Activated CD8-positive, alpha-beta memory T cell treated with anti-CD3 and anti-CD28 coated beads, Interleukin-2, amount 50 U/mL, for 48 hours (primary cell): ENCODE data around the gene SACS.
"Not testable (repeated sequence)": the region's sequence is repeated elsewhere in the genome, so short reads cannot be mapped to it uniquely, and the experiment has no call there.

ENCODE experiments used
- DNase-seq: peaks from one replicate; pipeline ENCODE4 v3.0.0-alpha.2; 2020

The SACS gene

DNA sequence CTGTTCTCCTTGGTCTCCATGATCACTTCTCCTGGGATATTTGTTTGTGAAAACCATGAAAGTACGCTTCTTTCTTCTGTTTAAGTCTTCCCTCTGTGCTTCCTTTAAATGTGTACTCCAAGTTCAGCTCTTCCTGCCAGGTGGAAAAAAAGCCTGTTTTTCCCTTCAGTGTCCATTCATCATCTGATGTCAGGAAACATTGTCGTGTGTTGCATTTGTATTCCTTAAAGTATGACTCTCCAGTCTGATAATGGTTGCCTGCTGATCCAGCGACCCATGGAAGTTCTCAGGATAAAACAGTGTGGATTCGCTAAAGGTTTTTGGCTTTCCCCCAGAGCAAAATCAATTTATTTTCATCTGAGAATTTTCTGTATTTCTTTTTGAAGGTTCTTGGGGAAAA is 22.3 kb downstream of the SACS start:
- no peak for DNase-seq

DNA sequence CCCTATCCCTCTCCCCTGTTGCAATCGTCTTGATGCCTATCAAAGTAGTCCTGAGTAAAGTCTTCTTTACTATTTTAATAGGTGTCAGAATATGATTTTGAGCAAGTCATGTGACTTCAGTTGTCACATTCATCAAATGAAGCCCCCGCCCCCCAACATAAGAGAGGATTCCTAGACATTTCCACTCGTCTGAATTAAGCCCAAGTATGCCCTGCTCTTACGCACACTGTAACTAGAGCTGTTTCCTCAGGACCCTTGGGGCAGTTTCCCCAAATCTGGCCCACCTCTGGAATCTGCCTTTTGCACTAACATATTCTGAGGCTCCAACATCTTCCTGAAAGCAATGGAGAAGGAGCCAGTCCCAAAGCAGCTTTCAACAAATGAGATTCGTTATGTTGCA is 25.5 kb downstream of the SACS start:
- DNase-seq = no peak

DNA sequence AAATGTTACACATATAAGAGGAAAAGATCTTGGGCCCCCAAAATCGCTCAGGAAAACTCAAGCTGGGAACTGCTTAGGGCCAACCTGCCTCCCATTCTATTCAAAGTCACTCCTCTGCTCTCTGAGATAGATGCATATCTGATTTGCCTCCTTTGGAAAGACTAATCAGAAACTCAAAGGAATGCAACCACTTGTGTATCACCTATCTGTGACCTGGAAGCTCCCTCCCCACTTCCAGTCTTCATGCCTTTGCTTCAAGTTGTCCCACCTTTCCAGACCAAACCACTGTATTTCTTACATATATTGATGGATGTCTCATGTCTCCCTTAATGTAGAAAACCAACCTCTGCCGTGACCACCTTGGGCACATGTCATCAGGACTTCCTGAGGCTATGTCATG is 32.3 kb downstream of the SACS start:
- DNase-seq = not testable (repeated sequence)

DNA sequence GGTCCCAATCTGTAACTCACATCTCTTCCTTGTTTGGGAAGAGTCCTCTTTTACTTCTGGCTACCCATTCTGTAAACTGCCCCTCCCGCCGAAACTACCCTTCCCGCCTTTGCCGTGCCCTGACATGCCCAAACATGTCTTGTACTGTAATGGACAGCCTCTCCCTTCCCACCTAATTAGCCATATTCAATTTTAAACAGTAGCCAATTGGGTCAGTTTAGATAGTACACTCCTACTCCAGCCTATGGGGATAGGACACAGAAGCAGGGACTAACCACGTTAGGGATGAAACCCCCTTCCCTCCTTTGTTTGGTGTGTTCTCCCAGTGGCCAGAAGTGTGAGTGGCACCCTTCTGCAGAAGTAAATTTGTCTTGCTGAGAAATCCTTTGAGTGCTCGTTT is 34.2 kb downstream of the SACS start:
- DNase-seq = no peak

DNA sequence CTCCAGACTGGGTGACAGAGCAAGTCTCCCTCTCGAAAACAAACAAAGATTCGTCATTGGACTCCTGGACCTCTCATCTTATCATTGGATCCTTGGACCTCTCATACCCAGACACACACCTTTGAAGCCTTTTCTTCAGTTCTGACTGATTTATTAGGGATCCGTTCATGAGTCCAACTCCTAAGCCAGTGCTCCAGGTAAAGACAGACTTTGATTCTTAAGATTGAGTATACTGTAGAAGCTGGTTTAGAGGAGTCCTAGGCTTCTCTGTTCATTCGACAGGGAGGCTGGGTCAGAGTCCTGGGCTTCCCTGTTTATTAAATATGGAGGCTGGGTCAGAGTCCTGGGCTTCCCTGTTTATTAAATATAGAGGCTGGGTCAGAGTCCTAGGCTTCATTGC is 38.7 kb downstream of the SACS start:
- no peak for DNase-seq

DNA sequence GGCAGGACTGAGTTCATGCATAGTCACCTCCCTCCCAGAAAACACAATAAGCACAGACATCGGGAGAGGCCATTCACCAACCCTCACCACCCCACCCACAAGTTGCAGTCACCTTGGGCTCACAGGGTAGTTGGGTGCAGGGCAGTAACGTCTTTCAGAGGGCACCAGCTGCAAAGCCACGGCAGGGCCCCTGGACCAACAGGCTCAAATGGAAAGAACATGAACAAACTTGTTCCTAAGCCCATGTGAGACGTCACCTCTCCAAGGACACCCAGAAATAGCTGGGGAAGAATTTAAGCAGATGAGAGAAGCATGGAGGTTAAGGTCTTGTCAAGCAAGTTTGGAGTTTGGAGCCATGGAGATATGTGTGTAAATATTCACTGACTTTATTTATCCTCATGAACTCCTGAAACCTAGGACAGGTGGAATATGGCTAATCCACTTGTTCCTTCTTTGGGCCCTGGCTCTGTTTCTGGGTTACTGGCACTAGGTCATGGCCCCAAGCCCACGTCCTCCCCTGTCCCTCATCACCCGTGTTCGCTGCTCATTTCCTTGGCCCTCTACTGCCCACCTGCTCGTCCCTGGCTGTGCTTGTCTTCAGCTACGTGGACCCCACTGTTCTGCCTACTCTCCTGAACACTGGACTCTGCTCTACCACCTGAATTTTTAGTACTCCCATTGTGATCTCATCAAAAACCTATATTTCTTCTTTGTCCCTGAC is 40.4 kb downstream of the SACS start:
- DNase-seq = no peak

DNA sequence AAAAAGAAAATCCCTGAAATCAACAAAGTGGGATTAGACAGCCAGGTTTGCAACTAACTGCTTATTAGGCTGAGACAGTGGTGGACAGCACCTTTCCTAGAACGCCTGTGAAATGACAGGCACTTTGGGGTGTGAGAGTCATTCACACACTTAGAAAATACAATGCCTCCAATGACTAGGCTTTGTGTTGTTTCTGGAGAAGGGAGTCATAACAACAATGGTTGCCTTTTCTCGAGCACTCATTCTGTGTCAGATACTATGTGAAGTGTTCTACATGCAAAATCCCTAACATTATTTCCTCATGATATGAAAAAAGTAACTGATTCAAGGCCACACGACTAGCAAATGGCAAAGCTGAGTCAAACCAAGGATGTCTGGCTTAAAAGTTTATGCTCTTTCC is 41.2 kb downstream of the SACS start:
- DNase-seq = no peak

DNA sequence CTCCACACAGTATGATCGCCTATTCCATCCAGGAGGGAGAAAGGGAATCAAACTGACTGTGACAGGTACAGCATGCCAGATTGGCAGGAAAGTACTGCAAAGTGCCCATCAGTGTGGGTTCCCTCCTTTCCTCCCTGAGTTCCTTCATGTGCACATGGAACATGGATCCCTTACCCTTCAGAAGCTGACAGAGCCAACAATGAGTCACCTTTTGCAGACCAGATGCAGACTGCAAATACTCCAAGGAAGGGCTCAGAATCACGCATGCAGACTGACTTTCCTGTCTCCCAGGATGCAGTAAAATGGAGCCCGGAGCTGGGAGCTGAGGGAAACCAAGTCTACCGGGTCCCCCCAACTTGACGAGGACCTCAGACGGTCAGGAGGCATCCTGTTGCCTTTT is 41.8 kb downstream of the SACS start:
- no peak for DNase-seq

DNA sequence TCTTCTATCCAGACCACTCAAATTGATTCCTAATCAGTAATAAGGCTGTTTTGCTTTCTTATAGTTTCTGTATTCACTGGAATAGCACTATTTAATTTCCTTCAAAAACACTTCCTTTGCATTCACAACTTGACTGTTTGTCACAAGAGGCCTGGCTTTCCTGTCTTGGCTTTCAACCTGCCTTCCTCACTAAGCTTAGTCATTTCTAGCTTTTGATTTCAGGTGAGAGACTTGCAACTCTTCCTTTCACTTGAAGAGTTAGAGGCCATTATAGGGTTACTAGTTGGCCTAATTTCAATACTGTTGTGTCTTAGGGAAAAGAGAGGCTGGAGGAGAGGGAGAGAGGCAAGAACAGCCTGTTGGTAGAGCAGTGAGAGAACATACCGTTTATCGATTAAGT is 47.0 kb downstream of the SACS start:
- DNase-seq = no peak

DNA sequence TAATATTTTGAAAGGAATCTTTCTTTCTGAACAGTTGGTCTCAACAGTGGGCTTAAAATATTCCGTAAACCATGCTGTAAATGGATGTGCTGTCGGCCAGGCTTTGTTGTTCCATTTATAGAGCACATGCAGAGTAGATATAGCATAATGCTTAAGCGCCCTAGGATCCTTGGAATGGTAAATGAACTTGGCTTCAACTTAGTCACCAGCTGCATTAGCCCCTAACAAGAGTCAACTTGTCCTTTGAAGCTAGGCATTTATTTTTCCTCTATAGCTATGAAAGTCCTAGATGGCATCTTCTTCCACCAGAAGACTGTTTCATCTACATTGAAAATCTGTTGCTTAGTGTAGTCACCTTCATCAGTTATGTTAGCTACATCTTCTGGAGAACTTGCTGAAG is 47.6 kb downstream of the SACS start:
- no peak for DNase-seq

DNA sequence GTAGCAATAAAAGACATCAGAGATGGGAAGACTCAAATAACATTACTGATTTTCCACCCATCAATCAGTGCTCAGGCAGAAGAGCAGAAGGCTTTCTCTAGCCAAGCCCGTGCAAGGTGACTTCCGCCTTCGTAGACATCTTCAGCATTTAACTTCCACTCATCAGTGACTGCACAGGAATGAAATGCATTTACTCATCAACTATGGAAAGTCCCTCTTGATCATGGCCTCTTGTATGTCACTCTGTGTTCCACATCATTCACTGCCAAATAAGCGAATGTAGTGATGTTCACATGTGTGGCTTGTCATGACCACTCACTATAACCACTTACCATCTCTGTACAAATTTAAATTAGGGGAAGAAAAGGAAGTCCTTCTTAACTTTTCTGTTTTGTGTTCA is 49.4 kb downstream of the SACS start:
- no peak for DNase-seq

DNA sequence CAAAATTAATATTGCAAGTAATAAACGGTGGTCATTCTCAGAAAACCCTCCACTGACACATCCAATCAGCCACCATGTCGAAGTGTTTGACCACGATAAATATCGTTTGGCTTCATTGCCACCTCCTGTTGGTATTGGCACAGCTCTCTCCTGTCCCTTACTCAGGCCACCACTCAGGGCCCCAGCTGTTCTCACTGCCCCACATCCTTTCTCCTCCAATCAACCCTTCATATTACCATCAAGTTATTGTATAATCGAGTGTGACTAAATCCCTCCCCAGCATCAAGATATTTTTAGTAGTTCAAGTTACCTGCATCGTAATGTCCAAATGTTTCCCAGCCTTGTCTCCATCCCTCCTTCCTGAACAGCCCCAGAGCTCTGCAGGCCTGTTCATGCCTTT is 50.4 kb downstream of the SACS start:
- no peak for DNase-seq

DNA sequence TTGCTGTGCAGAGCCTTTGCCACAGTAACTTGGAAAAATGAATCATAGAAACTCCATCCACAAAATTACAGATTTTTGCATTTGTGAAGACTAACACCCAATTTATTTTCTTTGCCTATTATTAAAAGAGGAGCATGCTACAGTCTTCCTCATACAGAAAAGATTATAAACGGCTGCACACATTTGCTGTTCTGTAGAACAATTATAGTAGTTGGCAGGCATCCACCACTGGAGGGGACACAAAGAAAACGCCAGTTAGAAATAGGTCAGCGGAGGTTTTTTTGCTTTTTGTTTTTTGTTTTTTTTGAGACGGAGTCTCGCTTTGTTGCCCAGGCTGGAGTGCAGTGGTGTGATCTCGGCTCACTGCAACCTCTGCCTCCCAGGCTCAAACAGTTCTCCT is 51.6 kb downstream of the SACS start:
- DNase-seq = no peak

DNA sequence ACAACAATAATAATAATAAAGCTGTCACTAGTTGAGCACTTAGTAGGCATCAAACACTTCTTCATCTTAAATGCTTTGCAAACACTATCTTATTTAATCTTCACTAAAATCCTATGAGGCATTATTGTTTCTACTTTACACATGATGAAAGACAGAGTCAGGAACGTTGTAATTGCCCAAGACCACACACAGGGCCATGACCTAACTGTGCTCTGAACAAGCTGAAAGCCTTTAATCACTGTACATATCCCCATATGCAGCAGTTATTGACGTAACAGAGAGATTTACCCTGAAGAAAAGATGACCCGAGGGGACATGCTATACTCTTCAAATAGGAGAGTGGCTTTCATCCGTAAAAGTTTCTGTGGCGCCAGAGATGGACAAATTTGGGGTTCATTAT is 53.0 kb downstream of the SACS start:
- DNase-seq = no peak

DNA sequence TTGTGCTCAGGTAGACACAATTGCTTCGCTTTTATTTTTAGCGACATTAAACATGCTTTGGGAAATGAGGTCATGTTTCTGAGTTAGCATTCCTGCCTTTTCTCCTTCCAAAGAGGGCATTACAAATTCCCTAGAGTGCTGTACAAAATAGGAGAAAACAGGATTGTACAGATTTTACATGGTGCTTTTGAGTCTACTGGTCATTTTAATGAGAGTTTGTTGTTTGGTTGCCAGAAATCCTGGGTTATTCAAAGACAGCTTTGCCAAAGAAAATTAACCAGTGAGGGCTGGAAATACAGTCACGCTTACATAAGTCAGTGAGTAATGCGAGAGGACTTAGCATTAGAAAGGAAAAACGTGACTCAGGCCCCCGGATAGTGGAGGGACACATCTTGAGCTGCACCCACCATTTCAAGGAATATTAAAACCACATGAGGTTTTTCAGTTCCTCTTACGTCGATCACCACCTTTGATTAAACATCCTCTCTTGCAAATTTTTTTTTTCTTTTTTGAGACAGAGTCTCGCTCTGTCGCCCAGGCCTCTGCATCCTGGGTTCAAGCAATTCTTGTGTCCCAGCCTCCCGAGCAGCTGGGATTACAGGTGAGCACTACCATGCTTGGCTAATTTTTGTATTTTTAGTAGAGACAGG is 55.4 kb downstream of the SACS start:
- no peak for DNase-seq

DNA sequence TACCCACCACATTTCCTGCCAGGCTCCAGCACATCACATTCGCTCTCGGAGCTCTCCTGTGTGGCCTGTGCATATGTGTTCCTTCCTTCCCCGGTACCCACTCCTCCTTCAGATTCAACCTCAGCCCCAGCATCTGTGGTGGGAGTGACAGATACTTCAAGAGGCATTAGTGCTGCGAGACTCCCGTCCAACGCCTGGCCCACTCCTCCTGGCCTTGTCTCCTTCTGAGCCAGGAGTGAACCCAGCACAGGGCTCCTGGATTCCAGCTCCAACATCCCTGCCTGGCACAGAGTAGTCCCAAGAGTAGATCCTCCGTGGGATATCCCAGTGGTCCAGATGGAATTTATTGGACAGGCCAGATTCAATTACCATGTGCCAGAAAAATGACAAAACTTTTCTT is 55.9 kb downstream of the SACS start:
- no peak for DNase-seq

DNA sequence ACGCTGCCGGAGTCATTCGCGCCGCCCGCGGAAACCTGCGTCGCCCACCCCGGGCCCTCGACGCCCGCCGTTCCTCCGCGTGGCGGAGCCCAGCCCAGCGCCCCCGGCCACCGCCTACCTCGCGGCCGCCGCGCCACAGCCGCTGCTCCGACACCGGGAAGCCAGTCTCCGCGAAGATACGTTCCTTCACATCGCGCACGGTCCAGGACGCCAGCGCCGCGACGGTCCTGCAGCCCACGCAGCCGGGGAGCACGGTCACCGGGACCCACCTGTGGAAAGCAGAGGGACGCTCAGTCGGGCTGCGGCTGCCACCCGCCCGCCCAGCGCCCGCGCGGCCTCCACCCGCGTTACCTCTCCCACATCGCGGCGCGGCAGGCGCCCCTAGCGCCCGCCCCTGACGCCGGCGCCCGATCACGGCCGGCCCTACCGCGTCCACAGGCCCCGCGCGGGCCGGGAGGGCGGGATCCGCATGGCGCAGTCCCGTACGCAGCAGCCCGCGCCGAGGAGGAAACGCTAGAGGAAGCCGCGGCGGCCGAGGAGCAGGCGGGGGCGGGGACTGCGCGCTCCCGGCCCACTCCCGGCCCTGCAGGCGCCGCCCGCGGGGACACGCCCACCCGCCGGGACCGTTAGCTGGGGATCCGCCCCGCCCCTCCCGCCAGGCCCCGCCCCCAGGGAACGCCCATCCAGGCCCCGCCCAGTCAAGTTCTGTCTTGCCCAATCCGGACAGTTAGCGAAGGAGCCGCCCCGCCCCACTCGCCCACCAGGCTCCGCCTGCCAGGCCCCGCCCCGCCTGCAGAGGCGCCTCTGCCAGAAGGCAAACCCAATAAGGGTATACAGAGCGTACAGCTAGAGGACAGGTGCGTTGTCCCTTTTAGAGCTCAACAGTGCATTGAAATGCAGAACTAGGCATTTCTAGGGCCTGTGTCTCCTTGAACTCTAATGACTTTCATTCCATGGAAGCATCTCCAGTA is 58.2 kb downstream of the SACS start:
- peak; percentile 99 for DNase-seq

DNA sequence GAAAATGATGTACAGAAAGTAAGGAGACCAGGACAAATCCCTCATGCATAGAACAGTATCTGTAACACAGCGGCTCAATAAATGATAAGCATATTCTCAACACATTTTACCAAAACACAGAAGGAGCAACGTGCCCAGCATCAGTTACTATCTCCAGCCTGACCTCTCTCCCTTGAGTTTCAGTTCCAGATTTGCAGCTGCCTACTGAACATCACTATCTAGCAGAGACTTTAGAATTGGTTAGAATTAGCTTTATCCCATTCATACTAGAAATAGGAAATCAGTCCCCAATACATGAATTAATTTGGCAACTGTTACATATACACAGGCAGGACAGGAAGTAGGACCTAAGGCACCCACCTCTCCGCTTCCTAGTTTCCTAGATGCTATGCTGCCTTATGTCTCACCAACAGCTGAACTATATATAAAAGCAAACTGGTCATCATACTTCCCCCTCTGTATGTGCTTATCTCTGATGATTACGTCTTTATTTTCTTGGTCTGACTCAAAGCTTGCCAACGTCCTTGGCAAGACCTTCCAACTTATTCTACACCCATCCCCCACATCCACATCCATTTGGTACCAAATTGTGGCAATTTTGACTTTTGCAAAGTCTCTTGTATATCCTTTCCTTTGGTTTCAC is 61.1 kb downstream of the SACS start:
- no peak for DNase-seq

DNA sequence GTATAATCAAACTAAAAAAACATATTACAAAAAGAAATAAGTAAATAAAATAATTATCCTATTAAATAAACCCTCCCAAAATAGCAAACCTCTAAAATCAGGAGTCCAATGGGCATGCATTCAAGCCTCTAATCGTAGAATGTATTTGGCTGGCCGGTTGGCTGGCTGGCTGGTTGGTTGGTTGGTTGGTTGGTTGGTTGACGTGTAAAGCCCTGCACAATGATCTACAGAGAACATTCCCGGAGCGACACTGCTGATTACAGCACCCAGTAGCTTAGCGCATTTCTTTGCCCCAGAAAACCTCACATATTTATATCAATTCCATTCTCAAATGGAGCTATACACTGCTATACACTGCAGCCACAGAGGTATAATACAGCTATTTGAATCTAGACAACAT is 65.6 kb downstream of the SACS start:
- no peak for DNase-seq

DNA sequence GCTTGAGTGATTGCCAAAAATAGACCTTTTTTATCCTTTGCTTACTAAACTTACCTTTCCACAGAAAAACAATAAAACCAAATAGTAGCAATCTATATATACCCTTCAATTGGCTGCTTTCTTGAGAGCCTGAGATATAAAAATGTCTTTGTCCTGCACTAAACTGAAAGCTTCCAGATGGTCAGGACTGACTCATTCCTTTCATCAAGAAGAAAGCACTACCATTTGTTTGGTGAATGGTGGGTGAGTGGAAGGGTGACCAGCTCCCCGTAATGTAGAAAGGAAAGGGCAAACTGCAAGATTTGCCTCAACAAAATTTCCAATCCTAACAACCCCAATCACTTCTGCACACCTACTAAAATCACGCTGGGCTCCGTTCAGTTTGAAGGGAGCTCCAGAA is 67.8 kb downstream of the SACS start:
- DNase-seq = no peak

DNA sequence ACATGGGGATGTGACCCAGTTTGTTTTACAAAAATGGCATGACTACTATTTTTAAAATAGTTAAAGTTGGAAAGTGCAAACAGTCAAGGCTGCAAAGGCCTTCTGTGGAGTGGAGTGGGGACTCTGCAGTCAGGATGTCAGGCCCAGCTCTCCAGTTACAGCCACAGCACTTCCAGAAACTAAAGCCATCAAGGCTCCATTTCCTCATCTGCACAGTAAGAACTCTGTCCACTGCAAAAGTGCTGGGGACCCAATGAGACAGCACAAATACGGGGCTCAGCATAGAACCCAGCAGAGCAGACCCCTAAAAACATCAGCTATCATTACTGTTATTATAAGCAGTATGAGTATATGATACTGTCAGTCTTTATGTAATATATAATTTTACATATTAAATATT is 73.6 kb downstream of the SACS start:
- DNase-seq = no peak

DNA sequence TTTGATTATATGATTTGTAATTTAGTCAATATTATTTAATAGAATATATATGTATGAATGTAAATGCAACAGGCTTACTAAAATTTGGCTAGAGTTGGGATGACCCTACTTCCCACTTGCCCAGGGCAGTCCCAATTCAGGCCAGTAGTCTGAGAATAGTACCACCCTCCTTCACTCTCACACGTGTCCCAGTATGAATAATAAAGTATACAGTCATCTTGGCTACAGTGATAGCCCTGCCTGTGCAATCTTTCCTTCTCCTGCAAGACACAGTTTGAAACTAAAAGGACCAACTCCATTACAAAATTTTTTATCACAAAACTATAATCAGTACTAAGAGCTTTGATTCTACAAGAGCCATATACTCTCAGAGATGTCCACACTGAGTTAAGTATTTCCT is 76.2 kb downstream of the SACS start:
- no peak for DNase-seq

DNA sequence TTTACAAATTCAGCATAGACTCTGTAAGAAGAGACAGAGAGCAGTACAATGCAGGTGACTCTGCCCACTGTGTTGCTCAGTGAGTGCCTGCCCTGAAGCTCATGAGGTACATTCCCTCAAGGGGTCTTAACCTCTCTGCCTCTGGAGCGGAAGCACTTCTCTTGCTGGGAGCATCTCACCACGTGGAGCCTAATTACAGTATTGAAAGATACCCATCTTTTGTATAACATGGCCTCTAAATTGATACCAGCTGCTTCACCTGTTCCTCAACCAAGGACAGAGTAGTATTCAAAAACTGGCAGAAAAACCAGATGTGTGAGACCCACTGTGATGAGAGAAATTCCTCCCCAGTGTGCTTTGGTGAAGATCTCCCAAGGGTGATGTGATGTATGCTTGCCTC is 77.1 kb downstream of the SACS start:
- no peak for DNase-seq
